ENCODE results near the gene ACAD10.
"Not testable (repeated sequence)": the region's sequence is repeated elsewhere in the genome, so short reads cannot be mapped to it uniquely, and the experiment has no call there.

Gene ACAD10

DNA sequence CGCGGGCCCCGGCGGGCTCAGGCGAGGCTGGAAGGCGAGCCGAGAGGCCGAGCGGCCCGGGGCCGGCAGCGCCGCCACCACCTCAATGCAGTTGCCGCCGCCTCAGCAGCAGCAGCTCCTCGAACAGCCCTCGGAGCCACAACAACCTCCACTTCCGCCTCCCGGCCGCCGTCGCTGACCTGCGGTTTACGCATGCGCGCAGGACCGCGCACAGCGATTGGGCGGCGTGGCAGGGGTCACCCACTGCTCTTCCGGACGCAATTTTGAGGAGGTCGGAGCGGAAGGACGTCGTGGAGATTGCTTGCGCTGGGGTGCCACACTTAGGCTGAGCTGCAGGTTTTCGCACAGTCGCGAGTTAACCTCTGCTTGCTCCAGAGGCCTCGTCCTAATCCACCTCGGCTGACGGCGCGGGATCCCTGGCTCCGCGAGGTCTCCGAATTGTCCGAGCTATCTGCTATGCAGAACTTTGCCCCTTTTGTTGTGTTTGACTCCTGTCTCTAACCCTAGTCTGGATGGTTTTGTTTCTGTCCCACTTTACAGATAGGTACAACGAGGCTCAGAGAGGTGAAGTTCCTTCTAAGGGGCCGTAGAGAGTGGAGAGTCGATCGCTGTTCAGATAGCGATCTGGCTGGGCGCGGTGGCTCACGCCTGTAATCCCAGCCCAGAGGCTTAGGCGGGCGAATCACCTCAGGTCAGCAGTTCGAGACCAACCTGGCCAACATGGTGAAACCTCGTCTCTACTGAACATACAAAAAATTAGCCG is at the start of gene ACAD10, which contains the start of gene BRAP:
ACAD10 (plus strand) TSS at position 243 of the 763 bp plus-strand sequence. CDS start 6,657 bp downstream, outside the sequence.
BRAP (minus strand) TSS at position 146 of the 763 bp plus-strand sequence. CDS start 164 bp downstream, outside the sequence.
- DNase-seq, result peak; percentile 96

DNA sequence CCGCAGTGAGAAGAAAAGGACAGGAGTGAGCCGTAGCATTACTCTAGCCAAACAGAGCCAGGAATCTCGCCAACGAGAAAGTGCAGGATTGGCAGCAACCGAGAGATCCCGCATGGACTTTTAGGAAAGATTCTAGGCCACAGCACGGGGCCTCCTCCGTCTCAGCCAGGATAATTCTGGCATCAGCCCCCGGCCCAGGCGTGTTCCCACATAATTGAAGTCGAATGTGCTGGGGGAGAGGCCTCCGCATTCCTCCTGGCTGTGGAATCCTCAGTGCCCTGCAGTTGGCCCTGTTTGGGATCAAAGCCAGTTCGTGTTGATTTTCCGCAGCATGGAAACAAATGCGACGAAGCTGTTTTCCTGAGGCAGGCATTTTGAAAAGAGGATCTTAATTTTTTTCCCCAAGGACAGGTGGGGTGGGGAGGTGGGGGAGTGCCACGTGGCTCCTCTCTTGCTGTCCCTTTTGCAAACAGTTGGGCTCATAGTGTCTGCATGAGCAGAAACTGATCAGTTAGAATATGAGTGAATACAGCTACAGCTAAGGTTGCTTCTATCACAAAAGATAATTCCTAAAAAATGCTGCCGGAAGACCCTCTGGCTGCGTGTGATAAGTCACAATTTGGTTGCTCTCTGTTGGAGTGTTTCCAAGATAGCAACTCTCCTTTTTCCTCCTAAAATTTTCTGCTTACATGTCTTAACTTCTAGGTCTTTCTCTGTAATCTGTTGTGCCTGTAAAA is 49.5 kb upstream of the ACAD10 start:
- peak; percentile 95 for DNase-seq

DNA sequence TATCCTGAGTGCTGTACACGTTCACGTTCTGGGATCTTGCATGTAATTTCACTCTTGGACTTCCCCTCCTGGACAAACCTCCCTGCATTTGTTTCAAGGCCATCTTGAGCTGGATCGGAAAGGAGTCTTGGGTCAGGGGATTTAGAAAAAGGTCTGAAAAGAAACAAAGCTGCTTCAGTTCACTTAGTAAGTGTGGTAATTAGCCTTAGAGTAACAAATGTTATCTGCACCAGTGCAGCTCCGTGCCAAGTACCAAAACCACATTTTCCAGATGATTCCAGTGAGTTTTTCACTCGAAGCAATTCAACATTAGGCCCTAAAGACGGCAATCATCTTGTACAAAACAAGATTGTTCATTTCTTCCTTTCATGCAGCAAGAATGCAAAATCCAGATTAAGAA is 47.3 kb upstream of the ACAD10 start:
- DNase-seq, result peak; percentile 20

DNA sequence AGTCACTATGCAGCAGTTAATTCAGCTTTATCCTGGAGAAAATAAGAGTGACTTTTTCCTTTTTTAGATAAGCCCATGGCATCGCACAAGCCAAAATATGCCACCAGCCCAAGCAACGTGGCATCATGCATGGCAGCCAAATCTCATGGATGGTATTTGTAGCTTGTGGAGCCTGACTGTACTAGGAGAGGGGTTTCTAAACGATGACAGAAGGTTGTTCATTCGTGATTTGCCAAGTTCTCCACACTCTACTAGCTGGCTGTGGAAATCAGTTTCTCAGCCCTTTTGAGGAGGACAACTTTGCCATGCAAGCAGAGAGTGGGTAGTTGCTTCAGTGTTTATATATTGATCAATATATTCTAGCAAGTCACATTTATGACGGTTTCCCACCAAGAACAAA is 45.3 kb upstream of the ACAD10 start:
- DNase-seq, result no peak

DNA sequence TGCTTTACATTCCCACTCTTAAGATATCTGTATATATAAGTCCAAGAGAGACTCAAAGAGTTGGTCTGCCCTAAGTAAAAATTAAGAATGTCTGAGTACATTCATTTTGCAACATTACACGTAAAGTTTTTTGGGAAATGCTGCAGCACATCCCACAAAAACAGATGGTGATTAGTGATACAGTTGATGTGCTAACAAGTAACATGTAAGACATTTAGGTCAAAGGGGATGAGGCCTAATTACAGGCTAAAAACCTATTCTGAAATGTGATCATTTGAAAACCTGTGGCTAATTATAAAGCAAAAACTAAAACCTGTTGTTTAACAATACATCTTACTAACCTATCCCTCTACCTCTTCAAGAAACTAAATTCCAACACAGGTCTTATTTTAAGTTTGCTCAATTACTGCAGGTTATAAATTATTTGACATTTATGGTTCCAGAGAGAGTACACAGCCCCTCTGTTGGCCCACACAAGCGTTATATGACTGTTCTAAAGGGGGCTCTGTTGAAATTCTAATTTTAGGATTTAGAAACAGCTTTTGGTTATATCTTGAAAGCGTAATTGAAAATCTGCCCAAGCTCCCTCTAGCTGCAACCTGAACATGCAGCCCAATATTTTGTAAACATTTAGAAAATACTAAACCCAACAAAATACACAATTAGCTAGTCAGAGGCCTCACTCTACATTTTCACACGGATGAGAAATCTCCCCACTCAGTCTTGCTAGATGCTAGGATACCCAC is 43.0 kb upstream of the ACAD10 start:
- DNase-seq, result no peak

DNA sequence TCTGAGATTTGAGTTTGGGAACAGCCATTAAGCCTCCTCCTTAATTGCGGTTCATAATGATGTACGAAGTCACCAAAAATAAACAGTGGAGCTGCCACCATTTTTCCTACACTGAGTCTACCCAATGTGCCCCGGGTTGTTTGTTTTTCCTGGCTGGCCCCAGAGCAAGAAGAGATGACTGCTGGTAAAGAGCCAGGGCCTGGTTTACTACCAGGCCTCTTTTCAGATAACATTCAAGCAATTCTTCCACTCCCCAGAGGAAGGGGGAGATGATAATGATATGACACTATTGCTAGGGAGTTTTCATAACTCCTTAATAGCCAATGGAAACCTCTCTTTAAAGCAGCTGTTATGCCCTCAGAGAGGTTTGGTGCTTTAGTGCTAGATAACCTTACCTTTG is 42.4 kb upstream of the ACAD10 start:
- no peak for DNase-seq

DNA sequence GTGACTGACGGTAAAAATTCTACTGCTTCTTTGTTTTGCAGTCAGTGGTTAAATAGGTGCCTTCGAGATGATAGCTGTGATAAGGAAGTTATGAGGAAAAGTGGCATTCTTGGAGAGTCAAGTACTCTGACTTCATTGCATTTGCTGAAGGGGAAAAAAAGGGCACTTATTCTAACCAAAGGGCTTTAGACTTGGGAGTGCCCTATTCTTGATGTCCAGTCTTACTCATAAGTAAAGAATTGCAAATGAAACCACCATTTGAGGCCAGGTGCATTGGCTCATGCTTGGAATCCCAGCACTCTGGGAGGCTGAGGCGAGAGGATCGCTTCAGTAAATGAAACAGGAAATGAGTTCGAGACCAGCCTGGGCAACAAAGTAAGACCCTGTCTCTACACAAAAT is 40.4 kb upstream of the ACAD10 start:
- no peak for DNase-seq

DNA sequence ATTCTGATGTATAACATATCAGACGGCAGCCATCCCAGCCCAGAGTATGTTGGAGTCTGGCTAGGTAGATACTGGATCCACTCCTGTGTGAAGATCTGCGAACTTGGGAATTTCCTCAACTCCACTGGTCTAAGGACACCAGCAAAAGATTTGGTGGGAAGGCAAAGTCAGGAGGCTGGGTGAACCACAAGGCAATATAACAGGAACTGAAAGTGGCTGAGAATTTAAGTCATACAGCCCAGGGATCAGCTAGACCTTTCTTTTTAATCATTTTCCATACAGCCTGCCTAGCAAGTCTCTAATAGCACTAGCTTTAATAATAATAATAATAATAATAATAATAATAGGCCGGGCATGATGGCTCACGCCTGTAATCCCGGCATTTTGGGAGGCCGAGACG is 34.9 kb upstream of the ACAD10 start:
- no peak for DNase-seq

DNA sequence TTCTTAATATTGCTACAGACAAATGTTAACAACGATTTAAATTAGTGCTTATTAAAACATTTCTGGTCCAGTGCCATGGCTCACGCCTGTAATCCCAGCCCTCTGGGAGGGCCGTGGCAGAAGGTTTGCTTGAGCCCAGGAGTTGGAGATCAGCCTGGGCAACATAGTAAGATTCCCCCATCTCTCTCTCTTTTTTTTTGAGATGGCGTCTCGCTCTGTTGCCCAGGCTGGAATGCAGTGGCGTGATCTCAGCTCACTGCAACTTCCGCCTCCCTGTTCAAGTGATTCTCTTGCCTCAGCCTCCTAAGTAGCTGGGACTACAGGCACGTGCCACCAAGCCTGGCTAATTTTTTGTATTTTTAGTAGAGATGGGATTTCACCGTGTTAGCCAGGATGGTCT is 33.3 kb upstream of the ACAD10 start:
- not testable (repeated sequence) for DNase-seq

DNA sequence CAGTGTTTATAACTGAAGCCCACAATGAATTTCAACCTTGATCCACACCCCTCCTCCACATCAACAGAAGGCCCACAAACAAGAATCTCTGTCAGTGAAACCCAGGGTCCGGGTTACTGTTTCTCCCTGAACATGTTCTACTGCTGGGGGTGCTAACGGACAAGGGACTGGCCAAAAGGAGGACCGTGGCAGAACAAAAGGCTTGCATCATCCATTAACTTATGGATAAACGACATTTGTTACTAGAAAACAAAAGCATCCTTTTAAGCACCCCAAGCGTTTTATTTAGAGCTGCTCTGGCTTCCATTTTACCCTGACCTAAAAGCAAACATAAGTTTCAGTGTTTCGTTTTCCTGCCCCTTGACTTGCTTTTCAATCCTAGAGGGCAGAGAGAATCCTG is 32.3 kb upstream of the ACAD10 start:
- no peak for DNase-seq

DNA sequence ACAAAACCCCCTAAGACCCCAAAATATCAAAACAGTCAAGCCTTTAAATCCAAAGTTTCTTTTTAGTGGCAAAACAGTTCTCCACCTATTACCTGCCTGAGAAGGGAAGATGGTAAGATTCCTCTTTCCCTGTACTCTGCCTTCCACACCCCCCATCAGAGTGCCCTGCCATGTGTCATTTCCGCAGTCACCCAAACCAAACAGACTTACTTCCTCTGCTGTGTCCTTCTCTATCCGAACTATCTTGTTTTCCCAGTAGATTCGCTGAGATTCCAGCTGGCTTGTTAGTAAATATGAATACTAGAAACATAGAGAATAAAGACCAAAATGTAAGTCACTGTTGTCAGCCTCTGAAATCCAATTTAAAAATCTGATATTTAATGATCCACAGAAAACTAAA is 30.5 kb upstream of the ACAD10 start:
- no peak for DNase-seq

DNA sequence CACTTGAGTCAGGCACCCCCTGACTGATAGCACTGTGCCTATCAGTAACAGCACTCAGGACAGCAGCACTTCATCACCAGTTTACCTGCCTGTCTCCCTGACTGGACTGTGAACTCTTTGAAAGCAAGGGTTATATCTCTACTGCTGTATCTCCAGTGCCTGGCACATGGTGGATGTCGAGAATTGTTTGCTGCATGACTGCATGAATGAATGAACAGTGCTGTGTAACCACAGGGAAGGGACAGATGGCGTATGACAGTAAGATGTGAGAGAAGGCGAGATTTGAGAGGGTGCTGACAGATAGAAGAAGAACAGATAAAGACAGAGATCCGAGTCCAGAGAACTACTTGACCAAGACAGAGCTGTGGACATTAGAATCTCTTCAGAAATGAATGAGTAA is 29.8 kb upstream of the ACAD10 start:
- DNase-seq, result no peak

DNA sequence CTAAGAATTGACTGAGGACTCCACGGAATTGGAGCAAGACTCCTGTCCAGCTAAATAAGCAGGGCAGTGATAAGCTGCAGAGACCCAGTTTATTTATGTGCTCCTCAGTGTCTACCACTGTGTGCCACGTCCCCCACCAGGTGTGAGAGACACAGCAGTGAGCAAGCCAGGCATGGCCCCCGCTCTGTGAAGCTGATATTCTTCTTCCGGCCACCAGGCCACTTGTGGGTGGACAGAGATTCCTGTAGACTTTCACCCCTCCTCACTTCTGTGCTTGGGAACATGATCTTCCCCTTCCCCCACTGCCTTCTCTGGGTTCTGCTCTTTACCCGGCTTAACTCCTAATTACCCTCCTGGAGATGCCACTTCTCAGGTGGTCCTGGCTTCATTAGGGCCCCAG is 21.4 kb upstream of the ACAD10 start:
- no peak for DNase-seq

DNA sequence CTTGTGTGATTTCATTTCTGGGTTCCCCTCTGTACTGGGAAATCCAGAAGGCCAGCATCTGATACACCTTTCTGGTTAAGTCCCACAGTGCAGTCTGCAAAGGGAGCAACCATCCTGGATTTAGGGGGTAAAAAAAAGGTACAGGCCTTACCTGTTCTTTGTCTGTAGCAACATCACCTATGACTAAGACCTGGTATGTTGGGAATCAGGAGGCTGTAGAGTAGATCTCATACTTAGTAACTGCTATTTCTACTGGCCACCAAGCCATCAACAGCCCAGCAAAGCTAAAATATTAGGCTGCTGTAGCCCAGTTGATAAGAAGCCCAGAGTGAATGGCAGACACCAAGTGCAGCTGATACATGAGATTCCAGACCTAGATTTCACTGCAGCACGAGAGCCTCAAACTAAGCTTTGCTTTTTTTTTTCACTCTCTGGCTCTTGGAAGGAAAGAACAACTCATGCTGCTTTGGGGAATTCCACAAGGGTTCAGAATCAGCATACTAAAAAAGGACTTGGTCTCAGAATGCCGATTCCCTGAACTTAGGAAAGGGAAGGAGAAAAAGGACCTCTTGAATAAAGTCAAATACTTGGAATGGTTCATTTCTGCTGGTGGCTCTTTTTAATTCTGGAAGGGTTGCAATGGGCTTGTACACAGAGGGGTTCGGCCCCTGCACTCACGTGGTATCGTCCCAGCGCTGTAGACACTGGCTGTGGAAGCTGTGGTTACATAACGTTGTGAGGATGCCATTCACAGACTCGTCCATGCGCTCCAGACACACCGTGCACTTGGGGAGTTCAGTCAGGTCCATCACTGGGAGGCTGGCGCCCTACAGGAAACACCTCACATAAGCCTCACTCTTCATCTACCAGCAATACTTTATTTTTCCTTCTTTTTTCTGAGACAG is 20.6 kb upstream of the ACAD10 start:
- DNase-seq, result no peak

DNA sequence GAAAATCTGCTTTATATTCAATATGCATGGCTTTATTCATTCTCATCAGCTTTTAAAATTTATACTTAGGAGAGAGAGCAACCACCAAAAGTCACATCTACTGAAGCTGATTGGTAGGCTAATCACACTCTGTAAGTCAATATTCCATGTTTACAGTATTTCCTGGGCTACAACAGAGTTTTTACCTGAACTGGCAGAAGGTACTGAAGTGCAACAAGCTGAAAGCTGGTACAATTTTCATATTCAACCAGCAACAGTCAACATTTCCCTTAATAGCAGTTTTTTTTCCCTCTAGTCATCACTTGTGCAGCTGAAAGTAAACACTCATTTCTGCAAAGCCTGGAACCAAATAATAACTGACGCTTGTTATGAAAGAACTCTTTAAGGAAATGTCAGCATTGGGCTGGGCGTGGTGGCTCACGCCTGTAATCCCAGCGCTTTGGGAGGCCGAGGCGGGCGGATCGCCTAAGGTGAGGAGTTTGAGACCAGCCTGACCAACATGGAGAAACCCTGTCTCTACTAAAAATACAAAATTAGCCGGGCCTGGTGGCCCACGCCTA is 13.0 kb upstream of the ACAD10 start:
- DNase-seq, result no peak

DNA sequence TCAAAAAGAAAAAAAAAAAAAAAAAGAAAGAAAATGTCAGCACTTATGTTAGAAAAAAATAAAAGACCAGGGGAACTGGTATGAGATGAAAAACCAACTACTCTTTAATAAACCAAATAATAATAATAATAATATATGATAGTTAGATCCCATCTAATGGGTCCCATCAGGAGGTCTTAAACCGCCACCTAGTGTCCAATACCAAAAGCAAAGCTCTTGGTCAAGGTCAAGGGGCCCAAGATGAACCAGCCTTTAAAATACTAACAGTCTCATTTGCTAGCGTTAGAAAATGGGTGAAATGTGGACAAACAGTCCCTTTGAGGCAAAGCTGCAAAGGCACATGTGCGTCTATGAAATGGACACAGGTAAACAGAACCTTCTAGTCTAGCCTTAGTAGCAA is 12.3 kb upstream of the ACAD10 start:
- DNase-seq, result no peak

DNA sequence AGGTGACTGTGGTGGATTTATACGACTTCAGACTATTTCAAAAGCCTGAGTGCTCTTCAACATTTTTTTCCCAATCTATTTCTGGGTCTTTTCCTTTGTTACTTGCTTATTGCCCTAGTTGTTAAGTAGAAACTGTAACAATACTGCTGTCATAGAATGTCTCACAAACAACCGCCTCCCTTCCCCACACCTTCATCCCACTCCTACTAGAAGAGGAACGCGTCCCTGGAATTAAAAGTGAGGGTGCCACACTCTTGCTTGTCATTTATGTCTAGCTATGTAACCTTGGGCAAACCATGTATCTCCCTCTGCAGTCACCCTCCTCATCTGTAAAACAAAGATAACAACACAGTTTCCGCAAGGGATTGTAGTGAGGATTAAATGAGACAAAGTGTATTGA is 8.7 kb upstream of the ACAD10 start:
- DNase-seq, result no peak

DNA sequence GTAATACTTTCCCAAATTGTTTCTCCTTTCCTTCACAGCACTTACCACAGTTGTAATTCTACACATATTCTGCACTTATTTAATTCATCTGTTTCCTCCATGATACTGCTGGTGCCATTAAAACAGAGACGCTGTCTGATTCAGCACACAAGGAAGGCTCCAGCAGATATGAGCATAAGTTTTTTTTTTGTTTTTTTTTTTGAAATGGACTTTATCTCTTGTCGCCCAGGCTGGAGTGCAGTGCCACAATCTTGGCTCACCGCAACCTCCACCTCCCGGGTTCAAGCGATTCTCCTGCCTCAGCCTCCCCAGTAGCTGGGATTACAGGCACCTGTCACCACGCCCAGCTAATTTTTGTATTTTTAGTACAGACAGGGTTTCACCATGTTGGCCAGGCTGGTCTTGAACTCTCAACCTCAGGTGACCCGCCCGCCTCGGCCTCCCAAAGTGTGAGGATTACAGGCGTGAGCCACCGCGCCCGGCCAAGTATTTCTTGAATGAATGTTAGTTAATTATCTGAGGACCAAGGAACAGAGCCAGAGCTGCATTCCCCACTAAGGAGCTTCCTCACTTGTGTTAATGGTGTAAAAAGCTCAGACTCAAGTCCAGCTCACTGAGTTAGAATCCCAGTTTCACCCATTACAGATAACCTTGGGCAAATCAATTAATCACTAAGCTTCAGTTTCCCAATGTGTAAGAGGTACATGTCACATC is 1.2 kb upstream of the ACAD10 start:
- DNase-seq, result not testable (repeated sequence)

DNA sequence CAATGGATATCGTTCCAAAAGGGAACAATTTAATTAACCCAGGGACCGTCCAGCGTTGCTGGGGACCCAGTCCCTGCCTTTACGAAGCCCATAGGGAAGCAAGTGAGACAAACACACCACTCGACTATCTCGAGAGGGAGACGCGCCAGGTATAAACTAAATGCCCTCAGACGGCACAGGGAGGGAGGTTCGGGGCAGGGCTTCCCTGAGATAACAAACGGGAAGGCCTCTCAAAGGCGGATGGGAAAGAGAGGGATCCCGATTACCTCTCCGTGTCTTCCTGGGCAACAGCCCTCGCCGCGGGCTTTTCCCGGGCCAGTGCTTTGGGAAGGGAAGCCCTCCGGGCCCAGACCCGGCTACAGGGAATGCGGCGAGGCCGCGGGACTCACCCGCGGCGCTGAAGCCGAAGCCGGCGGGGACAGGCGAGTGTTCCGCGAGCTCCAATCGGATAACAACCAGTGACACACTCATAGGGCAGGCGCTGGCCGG is 487 bp upstream of the ACAD10 start:
- peak; percentile 22 for DNase-seq

DNA sequence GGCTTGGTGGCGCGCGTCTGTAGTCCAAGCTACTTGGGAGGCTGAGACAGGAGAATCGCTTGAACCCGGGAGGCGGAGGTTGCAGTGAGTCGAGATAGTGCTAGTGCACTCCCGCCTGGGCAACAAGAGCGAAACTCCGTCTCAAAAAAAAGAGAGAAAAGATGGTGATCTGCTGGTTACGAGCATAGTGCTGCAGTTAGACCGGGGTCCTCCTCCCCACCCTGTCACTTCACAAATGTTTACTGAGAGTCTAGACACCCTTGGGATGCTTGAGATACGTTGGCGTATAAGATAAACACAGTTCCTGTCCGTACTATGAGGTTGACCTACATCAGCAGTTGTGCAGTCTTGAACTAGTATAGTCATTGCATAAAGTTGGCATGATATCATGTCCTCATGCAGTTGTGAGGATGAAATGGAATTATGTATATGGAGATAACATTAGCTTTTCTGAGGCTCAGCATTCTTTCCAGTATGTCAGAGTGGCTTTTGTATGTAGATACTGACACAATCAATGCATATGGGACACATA is 787 bp downstream of the ACAD10 start:
- DNase-seq, result no peak

DNA sequence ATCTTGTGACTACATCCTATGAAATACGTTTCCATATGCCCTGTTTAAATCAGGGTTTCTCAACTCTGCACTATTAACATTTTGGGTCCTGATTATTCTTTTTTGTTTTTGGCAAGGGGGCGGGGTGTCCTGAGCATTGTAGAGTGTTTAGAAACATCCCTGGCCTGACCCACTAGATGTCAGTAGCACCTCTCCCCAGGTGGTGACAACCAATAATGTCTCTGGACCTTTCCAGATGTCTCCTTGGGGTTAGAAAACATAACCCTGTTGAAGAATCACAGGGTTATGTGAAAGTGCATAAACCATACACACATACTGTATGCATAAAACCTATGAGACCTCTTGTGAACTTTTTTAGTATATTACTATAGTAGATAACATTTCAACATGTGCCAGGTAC is 1.4 kb downstream of the ACAD10 start:
- DNase-seq, result no peak
